ENCODE measurements around the gene SHROOM3.

GRCh38 chr4:76588274-76588673, 153.2 kb downstream of the SHROOM3 start:
- no peak for TF ChIP-seq SMC3 (conservative IDR thresholded peaks at IDR 0.05; ENCODE audit: poor library complexity)
- no peak for TF ChIP-seq CTCF (IDR thresholded peaks at IDR 0.05; ENCODE audit: poor library complexity, severe bottlenecking)
- no peak for TF ChIP-seq RAD21 (conservative IDR thresholded peaks at IDR 0.05)
- TF ChIP-seq EZH2 (IDR thresholded peaks at IDR 0.05; ENCODE audit: borderline replicate concordance, insufficient read depth, low read length, poor library complexity, severe bottlenecking), result no peak
- TF ChIP-seq POLR2AphosphoS5 (IDR thresholded peaks at IDR 0.05), result no peak
- TF ChIP-seq REST (IDR thresholded peaks at IDR 0.05; ENCODE audit: borderline replicate concordance), result no peak
- no peak for TF ChIP-seq EP300 (conservative IDR thresholded peaks at IDR 0.05; ENCODE audit: poor library complexity, severe bottlenecking)

Measured in neural cell (in vitro differentiated cells).